ENCODE results near the gene PLXNA4.

Gene PLXNA4

DNA sequence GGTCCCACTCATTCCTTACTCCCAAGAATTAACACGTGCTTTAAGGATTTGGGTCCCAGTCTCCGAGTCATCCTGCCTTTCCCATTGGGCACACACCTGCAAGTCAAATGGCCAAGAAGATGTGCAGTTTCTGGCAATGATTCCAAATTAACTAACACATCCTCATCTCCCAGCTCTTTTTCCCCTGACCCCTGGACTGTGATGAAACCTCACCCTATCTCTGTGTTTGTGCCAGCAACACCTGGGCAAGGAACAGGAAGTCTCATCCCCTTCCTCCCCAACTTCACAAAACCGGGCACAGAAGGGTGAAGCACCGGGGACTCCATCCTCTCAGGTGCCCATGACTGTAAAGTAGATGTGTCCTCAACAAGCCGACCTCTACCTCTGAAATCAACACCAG, 54.8 kb downstream of the PLXNA4 start:
- TF ChIP-seq, protein P1, sequence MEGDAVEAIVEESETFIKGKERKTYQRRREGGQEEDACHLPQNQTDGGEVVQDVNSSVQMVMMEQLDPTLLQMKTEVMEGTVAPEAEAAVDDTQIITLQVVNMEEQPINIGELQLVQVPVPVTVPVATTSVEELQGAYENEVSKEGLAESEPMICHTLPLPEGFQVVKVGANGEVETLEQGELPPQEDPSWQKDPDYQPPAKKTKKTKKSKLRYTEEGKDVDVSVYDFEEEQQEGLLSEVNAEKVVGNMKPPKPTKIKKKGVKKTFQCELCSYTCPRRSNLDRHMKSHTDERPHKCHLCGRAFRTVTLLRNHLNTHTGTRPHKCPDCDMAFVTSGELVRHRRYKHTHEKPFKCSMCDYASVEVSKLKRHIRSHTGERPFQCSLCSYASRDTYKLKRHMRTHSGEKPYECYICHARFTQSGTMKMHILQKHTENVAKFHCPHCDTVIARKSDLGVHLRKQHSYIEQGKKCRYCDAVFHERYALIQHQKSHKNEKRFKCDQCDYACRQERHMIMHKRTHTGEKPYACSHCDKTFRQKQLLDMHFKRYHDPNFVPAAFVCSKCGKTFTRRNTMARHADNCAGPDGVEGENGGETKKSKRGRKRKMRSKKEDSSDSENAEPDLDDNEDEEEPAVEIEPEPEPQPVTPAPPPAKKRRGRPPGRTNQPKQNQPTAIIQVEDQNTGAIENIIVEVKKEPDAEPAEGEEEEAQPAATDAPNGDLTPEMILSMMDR (conservative IDR thresholded peaks at IDR 0.05; ENCODE audit: low read depth), result no peak
- ChIA-PET CTCF (no interaction called here), POLR2A (ENCODE audit: low non-redundant PET) (no interaction called here)
- H3K27ac ChIP-seq, result no peak overlapping the region
- no peak for DNase-seq (ENCODE audit: low spot score)

GRCh38 chr7:132520591-132521280, 55.5 kb downstream of the PLXNA4 start:
- TF ChIP-seq, protein P1 (conservative IDR thresholded peaks at IDR 0.05; ENCODE audit: low read depth), result no peak

DNA sequence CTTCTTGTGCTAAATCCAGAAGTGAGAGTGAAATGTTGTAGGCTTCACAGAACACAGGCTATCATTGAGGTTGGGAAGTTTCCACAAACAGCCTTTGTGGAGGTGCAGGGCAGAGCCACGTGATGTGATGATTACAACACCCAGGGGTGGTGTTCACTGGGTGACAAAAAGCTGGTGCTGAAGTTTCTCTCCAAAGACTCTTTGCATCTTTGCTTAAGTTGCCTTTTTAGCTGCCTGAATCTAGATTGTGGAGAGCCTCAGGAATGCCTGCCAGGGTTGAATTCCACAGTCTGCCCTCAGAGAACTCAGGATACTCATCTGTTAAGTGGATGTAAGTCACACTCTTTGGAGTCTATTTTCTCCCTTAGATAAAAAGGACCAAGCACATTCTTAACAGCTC, 56.3 kb downstream of the PLXNA4 start:
- TF ChIP-seq, protein P1 (conservative IDR thresholded peaks at IDR 0.05; ENCODE audit: low read depth), result no peak
- ChIA-PET POLR2A (ENCODE audit: low non-redundant PET) (no interaction called here), CTCF (no interaction called here)
- DNase-seq (ENCODE audit: low spot score), result no peak
- H3K27ac ChIP-seq, result no peak overlapping the region

More at GRCh38 chr7:132520591-132521280, 55.5 kb downstream of the PLXNA4 start:
- no peak for DNase-seq (ENCODE audit: low spot score)
- POLR2A ChIA-PET (ENCODE audit: low non-redundant PET), result no interaction called here
- H3K27ac ChIP-seq, result no peak overlapping the region
- CTCF ChIA-PET, result no interaction called here

GRCh38 chr7:132518839-132519173, 57.5 kb downstream of the PLXNA4 start:
- CTCF ChIA-PET, result no interaction called here
- TF ChIP-seq, protein P1 (conservative IDR thresholded peaks at IDR 0.05; ENCODE audit: low read depth), result no peak
- DNase-seq (ENCODE audit: low spot score), result no peak
- POLR2A ChIA-PET (ENCODE audit: low non-redundant PET), result no interaction called here
- no peak overlapping the region for H3K27ac ChIP-seq

DNA sequence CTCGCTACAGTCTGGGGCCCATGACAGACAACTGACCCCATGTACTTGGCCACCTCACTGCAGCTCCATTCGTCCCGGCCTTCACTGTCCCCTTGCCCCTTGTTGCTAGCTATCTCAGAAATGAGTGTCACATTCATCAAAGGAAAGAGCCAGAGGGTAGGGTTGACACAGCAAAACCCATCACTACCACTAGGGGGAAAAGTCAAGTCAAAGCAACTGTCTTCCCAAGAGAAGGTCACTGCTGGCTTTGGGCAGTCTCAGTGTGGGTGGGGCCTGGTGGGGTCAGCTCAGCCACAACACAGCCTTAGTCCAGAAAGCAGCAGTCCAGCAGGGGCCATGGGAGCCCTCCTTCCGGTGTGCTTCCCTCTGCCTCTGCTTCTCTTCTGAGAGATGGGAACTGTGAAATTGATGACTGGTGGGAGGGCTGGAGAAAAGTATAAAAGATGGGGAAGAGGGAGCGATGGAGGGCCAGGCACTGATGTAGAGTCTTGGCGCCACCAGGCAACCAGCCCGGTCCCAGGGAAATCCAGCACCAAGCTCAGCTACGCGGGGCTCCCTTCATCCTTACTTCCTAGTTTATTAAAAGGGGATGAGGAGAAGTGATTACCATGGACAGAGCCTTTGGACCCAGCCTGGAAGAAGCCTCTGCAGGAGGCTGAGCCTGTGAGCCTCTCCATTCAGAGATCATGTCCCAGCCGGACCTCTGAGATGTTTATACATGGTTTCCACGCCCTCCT, 58.0 kb downstream of the PLXNA4 start:
- H3K27ac ChIP-seq, result no peak overlapping the region
- peak; percentile 4 for DNase-seq (ENCODE audit: low spot score)
- POLR2A ChIA-PET (ENCODE audit: low non-redundant PET), result no interaction called here
- CTCF ChIA-PET, result no interaction called here
- TF ChIP-seq, protein P1 (conservative IDR thresholded peaks at IDR 0.05; ENCODE audit: low read depth), result no peak

- no peak overlapping the region for H3K27ac ChIP-seq
- CTCF ChIA-PET, result interaction anchor here (0.7 kb wide), 2 partner anchors 30 to 180 kb away, joined by 3 to 4 read pairs; no protein-coding TSS in a partner anchor
- DNase-seq (ENCODE audit: low spot score), result peak; percentile 6
- TF ChIP-seq, protein P1 (conservative IDR thresholded peaks at IDR 0.05; ENCODE audit: low read depth), result no peak
- POLR2A ChIA-PET (ENCODE audit: low non-redundant PET), result no interaction called here
These were observed 60.0 kb downstream of the PLXNA4 start for GRCh38 chr7:132516042-132516840.
